ENCODE measurements around the gene PTRHD1. TPM values are rescaled to one million over a fixed set of nuclear protein-coding genes. Genes with fewer than 3 reads are reported as not detected.

Gene PTRHD1
- total RNA-seq, 1 donor from 2014 or later = 25.2 TPM

- H3K27ac Mint-ChIP-seq (ENCODE audit: unreplicated experiment) = no peak overlapping the region
- H3K4me3 Mint-ChIP-seq (ENCODE audit: unreplicated experiment) = no peak overlapping the region
- no peaks in the 10 kb centered on the region for H3K4me1 Mint-ChIP-seq (ENCODE audit: low read depth, unreplicated experiment)
- no peak for DNase-seq
- H3K9me3 Mint-ChIP-seq (ENCODE audit: unreplicated experiment) = no peaks in the 10 kb centered on the region
- TF ChIP-seq CTCF (IDR thresholded peaks at IDR 0.05; ENCODE audit: partially characterized antibody, unreplicated experiment) = no peak
- H3K36me3 Mint-ChIP-seq (ENCODE audit: unreplicated experiment) = peaks cover 4% of the 10 kb centered on the region
- no peaks in the 10 kb centered on the region for H3K27me3 Mint-ChIP-seq (ENCODE audit: unreplicated experiment)
Observed at GRCh38 chr2:24756789-24757188, 36.4 kb downstream of the PTRHD1 start.

- TF ChIP-seq CTCF (IDR thresholded peaks at IDR 0.05; ENCODE audit: partially characterized antibody, unreplicated experiment) = no peak
- Mint-ChIP-seq H3K36me3 (ENCODE audit: unreplicated experiment) (peaks cover 4% of the 10 kb centered on the region), H3K27ac (ENCODE audit: unreplicated experiment) (no peak overlapping the region), H3K27me3 (ENCODE audit: unreplicated experiment) (no peaks in the 10 kb centered on the region), H3K4me3 (ENCODE audit: unreplicated experiment) (no peak overlapping the region), H3K4me1 (ENCODE audit: low read depth, unreplicated experiment) (no peaks in the 10 kb centered on the region), H3K9me3 (ENCODE audit: unreplicated experiment) (no peaks in the 10 kb centered on the region)
- DNase-seq = no peak
Observed at GRCh38 chr2:24754985-24755705, 38.0 kb downstream of the PTRHD1 start.

GRCh38 chr2:24749069-24749691 lies 44.0 kb downstream of the PTRHD1 start:
- Mint-ChIP-seq H3K36me3 (ENCODE audit: unreplicated experiment) (peaks cover 5% of the 10 kb centered on the region), H3K27ac (ENCODE audit: unreplicated experiment) (no peak overlapping the region), H3K4me1 (ENCODE audit: low read depth, unreplicated experiment) (no peaks in the 10 kb centered on the region), H3K4me3 (ENCODE audit: unreplicated experiment) (no peak overlapping the region), H3K9me3 (ENCODE audit: unreplicated experiment) (no peaks in the 10 kb centered on the region), H3K27me3 (ENCODE audit: unreplicated experiment) (peaks cover 4% of the 10 kb centered on the region)
- no peak for TF ChIP-seq CTCF (IDR thresholded peaks at IDR 0.05; ENCODE audit: partially characterized antibody, unreplicated experiment)
- DNase-seq = no peak

- Mint-ChIP-seq H3K27ac (ENCODE audit: unreplicated experiment) (no peak overlapping the region), H3K4me1 (ENCODE audit: low read depth, unreplicated experiment) (no peaks in the 10 kb centered on the region), H3K27me3 (ENCODE audit: unreplicated experiment) (peaks cover 4% of the 10 kb centered on the region), H3K9me3 (ENCODE audit: unreplicated experiment) (no peaks in the 10 kb centered on the region), H3K36me3 (ENCODE audit: unreplicated experiment) (peaks cover 5% of the 10 kb centered on the region), H3K4me3 (ENCODE audit: unreplicated experiment) (no peak overlapping the region)
- no peak for TF ChIP-seq CTCF (IDR thresholded peaks at IDR 0.05; ENCODE audit: partially characterized antibody, unreplicated experiment)
- no peak for DNase-seq
Observed at GRCh38 chr2:24747299-24747698, 45.9 kb downstream of the PTRHD1 start.

- peaks cover 5% of the 10 kb centered on the region for H3K36me3 Mint-ChIP-seq (ENCODE audit: unreplicated experiment)
- H3K4me1 Mint-ChIP-seq (ENCODE audit: low read depth, unreplicated experiment) = no peaks in the 10 kb centered on the region
- no peaks in the 10 kb centered on the region for H3K9me3 Mint-ChIP-seq (ENCODE audit: unreplicated experiment)
- no peak overlapping the region for H3K27ac Mint-ChIP-seq (ENCODE audit: unreplicated experiment)
- peaks cover 4% of the 10 kb centered on the region for H3K27me3 Mint-ChIP-seq (ENCODE audit: unreplicated experiment)
- no peak for DNase-seq
- no peak for TF ChIP-seq CTCF (IDR thresholded peaks at IDR 0.05; ENCODE audit: partially characterized antibody, unreplicated experiment)
- H3K4me3 Mint-ChIP-seq (ENCODE audit: unreplicated experiment) = no peak overlapping the region
Observed at GRCh38 chr2:24745825-24746224, 47.4 kb downstream of the PTRHD1 start.

Measured in glutamatergic neuron (in vitro differentiated cells).